Uterus (tissue), 2 donors: Measurements from ENCODE around the gene QSOX2.

ENCODE experiments used
- POLR2A ChIP-seq, 2 donors: fragments of 450-650 bp; IDR thresholded peaks; one replicate each; pipeline ENCODE4 v1.6.1; 2016; ENCODE audit warnings: antibody characterized with exemption in 2 of 2, mild to moderate bottlenecking in 1 of 2, moderate library complexity in 1 of 2
- TF ChIP-seq, protein P1 (sequence below), 4 experiments: fragments of 200-600 bp in 2 of 4; fragments of 450-650 bp in 2 of 4; sonication (generic) in 2 of 4; IDR thresholded peaks; one replicate each; pipeline ENCODE4 v1.5.1; 2016 to 2019; ENCODE audit warnings: antibody characterized with exemption in 4 of 4, mild to moderate bottlenecking in 2 of 4, moderate library complexity in 1 of 4

DNA sequence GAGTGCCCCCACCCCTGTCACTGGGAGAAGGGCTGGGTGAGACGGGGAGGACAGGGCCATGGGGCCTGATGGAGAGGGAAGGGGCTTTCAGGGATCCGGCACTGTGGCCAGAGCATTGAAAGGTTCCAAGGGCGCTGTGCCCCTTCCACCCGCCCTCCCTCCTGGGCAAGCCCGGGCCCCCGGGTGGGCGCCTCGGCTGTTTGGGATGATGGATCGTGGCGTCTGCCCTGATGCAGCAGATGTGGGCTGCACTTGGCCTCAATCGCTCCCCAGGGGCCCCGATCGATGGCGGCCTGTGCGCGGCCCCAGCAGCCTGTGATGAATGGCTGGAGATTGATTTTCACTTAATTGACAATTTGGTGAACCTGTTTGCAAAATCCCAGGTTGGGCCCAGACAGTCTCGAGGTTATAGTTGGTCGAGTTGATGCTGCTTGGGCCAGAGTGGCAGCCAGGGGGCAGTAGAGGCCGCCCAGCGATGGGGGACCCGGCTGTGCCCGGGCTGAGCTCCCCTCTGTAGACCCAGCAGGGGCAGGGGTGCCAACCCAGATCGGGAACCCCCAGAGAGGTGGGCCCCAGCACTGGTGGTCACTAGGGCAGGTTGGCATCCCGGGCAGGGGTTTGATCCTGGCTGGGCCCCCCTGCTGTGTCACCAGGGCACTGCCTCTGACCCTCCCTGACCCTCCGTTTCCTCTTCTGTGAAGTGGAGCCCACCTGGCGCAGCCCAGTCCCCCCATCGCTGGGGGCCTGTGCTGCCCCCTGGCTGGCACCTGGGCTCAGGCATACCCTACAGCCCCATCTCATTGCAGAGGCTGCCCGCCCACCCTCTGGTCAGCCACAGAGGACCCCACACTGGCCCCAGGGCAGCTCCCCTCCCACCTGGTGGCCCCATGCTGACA is 75.4 kb downstream of the QSOX2 start:
- TF ChIP-seq, protein P1, sequence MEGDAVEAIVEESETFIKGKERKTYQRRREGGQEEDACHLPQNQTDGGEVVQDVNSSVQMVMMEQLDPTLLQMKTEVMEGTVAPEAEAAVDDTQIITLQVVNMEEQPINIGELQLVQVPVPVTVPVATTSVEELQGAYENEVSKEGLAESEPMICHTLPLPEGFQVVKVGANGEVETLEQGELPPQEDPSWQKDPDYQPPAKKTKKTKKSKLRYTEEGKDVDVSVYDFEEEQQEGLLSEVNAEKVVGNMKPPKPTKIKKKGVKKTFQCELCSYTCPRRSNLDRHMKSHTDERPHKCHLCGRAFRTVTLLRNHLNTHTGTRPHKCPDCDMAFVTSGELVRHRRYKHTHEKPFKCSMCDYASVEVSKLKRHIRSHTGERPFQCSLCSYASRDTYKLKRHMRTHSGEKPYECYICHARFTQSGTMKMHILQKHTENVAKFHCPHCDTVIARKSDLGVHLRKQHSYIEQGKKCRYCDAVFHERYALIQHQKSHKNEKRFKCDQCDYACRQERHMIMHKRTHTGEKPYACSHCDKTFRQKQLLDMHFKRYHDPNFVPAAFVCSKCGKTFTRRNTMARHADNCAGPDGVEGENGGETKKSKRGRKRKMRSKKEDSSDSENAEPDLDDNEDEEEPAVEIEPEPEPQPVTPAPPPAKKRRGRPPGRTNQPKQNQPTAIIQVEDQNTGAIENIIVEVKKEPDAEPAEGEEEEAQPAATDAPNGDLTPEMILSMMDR (IDR thresholded peaks at IDR 0.05), result peak in 3 of 4 experiments; percentile 11 to 39 (median 28)
- TF ChIP-seq POLR2A (IDR thresholded peaks at IDR 0.05), result no peak
